ENCODE results near the gene SLC23A2.

The SLC23A2 gene

DNA sequence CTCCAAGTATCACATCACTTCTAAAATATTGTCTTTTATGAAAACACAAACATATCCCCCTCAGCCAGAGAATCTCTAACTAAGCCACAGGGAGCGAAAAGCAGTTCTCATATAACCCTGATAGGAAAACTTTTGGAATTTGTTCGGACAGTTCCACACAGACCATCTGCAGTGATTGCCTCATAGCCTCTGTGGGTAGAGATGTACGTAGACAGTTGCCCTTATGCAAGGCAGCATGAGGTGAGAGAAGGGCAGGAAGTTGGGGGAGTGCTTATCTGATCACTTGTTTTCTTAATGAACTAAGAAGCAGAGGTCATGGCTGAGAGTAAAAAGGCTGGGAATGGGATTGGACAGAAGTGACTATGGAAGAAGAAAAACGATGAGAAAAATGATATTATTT, 39.6 kb downstream of the SLC23A2 start:
- no peak for DNase-seq

DNA sequence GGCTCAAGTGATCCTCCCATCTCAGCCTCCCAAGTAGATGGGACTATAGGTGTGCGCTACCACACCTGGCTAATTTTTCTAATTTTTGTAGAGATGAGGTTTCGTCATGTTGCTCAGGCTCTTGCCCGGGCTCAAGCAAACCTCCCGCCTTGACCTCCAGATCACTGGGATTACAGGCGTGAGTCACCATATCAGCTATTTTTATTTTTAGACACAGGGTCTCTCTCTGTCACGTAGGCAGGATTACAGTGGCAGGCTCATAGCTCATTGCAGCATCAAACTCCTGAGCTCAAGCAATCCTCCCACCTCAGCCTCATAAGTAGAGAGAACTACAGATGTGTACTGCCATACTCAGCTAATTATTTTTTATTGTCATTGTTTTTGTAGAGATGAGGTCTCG, 41.7 kb downstream of the SLC23A2 start:
- DNase-seq, result no peak

DNA sequence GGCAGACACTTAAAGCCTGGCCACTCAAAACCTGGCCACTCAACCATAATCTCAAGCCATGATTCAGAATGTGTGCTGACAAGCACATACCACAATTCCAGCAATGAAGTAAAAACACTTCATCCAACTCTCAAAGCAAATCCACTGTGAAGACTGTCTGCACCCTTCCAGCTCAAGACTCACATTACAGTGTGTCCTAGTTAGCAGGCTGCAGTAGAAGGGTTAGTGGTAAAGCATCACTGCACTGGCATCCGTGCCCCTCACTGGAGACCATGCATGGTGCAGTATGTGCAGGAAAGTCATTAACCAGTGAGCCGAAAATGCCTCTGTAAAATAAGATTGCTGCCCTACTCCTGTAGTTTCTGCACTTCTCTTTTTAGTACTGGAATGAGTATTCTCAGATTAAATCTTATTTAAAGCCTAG, 43.4 kb downstream of the SLC23A2 start:
- no peak for DNase-seq

DNA sequence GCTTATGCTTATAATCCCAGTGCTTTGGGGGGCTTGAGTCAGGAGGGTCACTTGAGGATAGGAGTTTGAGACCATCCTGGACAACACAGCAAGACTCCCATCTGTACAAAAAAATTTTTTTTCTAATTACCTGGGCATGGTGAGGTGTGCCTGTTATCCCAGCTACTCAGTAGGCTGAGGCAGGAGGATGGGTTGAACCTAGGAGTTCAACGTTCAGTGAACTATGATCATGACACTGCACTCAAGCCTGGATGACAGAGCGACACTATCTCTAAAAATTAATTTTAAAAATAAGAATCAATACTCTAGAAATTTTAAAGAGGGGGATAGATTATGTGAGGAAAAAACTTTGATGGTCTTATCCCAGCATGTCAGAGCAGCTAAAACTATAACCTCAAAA, 44.1 kb downstream of the SLC23A2 start:
- no peak for DNase-seq

DNA sequence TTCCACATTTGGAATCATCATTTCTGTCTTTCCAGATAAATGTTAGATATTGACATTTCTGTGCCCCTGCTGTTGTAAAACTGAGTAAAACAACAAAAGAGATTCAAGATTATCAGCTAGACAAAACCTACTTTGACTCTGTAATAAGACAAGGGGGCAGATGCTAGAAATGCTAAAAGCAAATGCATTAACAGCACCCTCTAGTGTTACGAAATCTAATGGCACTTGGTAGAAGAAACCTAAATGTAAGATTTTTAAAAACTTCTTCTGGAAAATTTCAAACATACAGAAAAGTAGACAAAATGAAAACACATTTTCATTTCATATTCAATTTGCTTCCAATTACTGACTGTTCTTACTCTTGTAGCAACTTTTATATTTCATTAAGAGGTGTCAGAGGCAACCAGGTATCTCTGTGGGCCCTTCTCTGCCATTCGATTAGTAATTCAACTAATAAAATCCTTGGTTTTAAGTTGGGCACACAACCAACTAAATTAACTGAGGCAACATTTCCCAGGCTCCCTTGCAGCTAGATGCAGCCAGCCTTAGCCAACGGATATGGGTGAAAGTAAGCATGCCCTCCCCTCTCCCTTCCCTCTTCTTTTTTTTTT, 45.0 kb downstream of the SLC23A2 start:
- DNase-seq, result no peak

DNA sequence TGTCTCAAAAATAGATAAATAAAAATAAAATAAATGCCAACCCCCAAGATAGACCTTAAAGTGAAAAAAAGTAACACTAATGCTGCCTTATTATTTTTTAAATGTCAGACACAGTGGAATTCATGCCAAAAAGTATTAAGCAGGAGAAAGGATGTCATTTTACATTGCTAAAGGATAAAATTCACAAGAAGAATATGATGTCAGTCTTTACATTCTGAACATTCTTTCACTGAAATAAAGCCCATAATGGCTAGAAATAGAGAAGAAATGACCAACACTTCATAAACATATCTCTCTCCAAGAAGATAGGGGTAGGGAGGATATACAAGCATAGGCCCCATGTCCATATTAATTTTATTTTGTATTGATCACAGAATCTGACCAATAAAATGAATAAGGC, 47.4 kb downstream of the SLC23A2 start:
- no peak for DNase-seq

DNA sequence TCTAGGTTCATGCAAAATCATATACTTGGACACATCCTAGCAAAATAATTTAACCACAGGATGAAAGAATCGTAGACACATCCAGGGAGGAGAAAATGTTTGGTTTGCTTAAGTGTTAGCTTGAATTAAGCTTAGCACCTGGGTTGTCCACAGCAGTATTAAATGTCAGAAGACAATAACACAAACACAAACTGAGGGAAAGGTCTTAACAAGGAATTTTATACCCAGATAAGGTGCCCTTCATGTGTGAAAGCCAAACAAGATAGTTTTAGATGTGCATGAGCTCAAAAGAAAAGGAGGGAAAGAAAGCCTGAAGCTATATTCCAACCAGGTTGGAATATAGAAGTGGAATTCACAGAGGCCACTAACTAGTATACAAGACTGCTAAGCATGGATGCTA, 49.1 kb downstream of the SLC23A2 start:
- DNase-seq, result no peak

DNA sequence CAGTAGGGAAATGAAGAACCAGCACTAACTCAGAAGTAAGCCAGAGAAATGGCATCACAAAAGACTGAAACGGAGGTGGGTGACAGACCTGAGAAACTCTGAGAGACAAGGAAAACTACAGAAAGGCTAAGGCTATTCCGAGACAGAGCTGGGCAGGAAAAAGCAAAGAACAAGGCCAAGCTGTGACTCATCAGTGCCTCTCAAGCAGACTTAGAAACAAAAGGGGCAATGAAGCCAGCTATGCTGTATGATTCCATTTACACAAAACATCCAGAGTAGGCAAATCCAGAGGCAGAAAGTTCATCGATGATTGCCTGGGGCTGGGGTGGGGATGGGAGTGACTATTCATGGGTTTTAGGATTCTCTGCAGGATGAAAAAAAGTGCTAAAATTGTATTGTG, 50.0 kb downstream of the SLC23A2 start:
- DNase-seq, result no peak

DNA sequence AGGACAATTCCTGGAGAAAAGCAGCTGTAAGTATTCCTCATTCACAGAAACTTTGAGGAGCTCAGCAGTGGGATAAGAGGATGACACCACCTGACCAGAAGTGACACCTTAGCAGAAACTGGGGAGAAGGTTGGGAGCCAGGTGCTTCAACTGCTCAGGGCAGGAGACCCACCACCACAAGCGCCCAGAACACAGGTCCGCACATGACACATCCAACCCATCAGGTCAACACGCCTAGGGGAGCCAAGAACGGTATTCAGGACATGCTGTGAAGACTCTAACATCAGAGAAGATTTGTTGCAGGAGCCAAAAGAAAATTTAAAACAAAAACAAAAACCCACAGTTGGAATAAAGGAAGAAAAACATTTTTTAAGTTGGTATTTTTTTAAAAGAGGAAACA, 50.5 kb downstream of the SLC23A2 start:
- no peak for DNase-seq

DNA sequence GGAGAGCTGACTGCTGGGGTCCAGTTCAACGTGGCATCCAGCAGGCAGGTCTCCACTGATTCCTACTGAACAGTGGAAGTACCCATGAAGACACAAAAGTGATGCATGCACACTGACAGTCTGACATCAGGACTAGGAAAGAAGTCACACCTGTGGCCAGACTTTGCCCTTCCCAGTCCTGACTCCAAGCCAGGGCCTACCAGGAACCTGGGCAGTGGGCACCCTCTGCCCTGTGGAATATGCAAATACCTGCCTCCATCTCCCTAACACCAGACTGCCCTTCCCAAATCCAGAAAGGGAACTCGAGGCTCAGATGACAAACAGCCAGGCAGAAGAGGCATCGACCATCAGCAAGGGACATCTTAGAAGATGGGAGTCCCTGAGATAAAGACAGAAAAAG, 50.9 kb downstream of the SLC23A2 start:
- DNase-seq, result no peak

DNA sequence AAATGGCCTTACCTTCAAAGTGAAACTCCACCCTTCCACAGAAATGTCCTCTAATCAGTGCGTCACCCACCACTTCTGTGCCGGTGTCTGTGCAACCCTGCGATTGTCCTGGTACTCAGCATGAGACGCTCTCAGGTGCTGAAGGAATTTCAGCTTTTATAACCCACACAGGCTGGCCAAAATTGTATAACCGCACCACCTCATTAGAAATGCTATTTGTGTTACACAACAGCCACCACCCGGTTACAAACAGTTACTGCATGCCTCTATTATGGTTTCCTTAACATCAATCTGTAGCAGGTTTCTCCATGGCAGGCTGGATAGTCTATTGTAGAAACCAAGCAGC, 51.5 kb downstream of the SLC23A2 start:
- DNase-seq, result no peak

DNA sequence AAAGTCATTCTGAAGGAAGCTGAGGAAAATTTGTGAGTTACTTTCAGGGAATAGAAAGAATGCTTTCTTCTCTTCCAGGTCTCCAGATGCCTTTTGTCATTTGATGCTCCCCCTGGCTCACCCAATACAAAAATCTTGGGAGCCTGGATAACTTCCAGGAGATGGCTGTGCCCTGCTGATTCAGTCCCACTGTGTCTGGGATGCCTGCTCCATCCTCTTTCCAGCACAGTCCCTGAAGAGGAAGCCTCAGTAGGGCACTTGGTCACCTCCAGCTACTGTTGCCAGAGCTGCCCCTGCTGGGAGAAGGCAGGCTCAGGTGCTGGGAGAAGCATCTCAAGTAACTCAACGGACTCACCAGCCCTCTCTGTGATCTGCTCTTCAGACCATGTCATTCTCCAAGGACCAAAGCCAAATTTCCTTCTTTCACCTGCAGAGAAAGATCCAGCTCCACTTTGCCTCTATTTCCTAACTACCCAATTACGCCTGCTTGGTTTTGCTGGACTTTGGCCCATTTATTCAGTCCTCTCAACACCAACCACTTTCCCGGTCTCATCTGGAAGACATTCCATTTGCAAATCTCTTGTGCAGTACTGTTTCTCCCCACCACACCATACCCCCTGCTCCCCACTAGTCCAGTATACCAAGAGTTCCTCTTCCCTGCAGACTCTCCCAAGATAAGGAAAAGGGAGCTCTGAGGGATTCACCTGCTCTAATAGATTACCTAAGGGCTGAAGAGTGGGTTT, 53.3 kb downstream of the SLC23A2 start:
- no peak for DNase-seq

DNA sequence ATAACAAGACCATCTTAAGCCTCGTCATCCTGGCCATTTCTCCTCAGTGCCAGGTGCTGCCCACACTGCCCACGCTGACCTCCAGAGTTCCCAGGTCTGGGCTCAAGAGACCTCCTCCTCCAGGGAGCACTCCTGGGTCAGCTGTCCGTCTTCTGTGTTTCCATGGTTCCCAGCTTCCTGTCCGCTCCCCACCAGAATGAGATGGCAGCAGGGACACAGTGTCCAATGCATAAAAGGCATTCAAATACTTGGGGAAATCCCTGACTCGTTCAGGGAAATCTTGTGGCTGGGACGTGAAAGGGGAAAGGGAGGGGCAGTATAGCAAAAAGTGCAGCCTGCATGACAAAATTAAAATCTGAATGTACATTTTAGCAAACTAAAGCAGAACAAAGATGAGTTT, 54.3 kb downstream of the SLC23A2 start:
- DNase-seq, result no peak

DNA sequence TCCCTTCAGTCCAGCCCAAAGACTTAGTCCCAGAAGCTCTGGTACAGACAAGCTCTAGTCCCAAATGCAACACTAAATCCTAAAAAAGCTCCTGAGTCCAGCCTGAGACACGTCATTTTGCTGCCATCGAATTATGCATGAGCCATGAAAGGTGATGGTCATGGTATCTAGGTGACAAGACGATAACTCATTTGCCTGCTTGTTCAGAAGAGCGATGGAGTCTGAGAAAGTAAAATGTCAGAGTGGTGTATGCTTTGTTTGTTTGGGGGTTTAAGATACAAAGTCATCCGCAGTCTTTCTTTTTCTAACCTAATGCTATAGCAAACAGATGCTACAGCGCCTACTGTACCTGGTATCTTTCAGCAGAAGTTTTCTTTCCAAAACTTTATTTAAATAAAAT, 54.7 kb downstream of the SLC23A2 start:
- no peak for DNase-seq

DNA sequence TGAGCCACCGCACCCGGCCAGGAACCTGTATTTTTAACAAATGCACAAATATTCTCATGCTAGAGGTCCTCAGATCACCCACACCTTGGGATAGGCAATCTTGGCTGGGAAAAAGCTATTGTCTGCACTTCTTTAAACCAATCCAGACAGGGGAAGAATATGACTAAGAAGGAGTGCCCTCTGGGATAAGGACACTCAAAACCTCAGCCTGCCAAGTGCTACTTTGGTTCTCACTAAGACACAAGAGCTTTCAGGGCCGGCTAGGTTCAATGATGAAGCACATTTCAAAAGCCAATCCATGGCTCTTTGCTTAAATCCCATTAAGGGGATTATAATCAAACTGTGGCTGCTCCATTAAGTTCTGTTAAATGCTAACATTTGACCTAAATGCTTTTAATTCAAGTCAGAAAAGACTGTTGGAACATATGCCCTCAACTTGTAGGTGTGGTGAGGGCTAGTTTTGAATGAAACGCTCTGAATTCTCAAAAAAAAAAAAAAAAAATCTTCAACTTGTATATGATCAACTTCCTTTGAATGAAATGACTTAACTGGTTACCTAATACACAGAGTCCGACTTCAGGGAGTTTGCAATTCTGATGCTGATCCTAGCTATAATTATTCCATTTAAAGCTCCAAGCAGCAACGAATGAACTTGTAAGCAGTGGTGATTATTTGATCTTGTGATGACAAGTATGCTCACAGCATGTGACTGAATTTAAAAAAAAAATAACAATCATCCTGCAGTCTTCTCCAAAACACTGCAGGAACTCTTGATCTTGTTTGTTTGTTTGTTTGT, 56.6 kb downstream of the SLC23A2 start:
- no peak for DNase-seq

DNA sequence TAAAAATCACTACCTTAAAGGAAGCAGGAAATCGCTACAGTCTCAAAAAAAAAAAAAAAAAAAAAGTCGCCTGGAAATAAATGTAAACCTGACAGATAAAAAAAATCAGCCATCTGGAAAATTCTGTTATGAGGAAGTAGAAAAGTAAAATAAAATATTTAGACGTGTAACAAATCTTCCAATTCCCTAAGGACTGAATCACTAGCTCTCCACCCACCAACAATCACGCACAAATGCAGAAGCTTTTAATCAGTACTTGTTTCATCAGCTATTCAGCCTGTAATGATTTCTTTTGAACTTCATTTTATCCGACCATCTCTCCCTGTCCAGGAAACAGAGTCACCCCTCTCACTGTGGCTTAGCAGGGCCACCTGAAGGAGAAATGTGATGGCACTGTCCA, 59.0 kb downstream of the SLC23A2 start:
- DNase-seq, result no peak

DNA sequence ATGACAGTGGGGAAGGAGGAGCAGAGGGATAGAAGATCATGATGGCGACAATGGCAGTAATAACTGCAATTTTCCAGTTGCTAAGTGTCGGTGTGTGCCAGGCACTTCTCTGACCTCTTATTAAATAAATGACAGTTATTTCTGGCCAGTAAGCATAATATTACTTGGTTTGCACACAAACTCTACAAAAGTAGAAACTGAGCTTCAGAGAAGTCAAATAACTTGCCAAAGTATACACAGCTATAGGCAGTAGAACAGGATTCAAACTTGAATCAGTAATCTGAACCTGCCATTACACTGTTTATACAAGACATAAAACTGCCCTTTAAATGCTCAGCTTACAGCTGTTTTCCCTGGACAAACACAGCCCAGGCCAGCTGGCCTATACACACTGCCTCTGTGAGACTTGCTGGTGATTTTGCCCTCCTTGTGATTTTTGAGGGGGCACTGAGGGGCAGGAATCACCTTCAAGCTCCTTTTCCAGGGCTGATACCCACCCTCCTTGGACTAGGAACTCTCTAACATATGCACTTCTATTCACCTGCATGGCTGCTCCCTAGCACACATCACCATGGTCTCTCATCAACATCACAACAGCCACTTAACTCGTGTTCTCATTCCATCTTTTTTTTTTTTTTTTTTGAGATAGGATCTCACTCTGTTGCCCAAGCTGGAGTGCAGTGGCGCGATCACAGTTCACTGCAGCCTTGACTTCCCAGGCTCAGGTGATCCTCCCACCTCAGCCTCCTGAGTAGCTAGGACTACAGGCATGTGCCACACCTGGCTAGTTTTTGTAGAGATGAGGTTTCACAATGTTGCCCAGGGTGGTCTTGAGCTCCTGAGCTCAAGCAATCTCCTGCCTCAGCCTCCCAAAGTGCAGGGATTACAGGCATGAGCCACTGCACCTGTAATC, 63.6 kb downstream of the SLC23A2 start:
- DNase-seq, result no peak

DNA sequence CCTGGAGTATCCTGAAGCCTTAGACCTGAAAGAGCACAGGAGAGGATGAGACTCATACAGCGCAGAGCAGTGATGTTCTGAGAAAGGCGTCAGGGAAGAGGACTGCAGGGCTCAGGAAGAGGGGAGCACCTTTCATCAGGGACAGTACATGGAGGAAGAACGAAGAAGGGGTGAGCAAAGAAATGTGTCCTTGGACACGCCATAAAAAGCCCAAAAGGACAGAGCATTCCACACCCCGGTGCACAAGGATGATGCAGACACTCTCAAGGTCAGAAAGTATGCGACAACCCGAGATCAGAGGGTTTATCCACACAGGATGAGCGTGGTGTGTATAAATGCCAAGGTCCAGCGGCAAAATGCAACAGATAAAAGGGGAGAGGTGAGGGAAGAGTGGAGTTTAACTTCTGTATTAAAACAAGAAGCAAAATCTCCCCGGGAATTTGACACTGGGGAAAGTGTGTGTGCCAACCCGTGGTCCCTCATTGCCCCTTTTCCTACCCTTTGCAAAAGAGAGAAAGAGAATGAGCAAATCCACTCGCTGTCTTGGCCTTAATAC, 64.4 kb downstream of the SLC23A2 start:
- no peak for DNase-seq

DNA sequence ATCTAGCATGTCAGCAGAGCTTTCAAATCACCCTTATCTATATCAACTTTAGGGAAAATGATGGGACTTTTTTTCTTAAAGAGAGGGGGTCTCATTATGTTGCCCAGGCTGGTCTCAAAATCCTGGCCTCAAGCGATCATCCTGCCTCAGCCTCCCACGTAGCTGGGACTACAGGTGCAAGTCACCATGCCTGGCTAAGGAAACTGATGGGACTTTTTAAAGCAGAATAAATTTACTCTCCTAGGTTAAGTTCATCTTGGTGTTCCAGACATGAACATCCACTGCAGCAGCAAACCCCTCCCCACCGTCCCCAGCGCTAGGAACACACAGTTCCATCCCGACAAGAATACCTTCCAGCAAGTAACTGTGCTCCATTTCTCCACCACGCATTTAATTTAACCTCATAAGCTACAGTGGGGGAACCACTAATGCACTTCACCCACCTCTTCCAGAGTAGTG, 64.9 kb downstream of the SLC23A2 start:
- DNase-seq, result no peak

DNA sequence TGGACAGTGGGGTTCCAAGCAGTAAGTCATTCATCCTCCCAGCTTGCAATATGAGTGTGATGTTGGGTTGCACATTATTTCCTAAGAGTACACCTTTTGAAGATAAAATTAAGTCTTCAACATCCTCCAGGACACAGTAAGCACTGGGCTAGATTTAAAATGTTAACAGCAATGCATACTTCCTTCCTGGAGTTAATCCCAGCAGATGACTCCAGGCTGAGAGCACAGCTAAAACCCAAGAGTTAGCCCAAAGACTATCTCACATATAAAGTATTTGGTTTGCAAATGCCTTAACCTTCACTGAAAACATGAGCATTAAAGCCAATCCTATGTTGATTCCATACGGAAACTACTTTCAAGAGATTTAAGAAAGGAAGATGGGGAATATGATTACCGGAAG, 69.2 kb downstream of the SLC23A2 start:
- no peak for DNase-seq

DNA sequence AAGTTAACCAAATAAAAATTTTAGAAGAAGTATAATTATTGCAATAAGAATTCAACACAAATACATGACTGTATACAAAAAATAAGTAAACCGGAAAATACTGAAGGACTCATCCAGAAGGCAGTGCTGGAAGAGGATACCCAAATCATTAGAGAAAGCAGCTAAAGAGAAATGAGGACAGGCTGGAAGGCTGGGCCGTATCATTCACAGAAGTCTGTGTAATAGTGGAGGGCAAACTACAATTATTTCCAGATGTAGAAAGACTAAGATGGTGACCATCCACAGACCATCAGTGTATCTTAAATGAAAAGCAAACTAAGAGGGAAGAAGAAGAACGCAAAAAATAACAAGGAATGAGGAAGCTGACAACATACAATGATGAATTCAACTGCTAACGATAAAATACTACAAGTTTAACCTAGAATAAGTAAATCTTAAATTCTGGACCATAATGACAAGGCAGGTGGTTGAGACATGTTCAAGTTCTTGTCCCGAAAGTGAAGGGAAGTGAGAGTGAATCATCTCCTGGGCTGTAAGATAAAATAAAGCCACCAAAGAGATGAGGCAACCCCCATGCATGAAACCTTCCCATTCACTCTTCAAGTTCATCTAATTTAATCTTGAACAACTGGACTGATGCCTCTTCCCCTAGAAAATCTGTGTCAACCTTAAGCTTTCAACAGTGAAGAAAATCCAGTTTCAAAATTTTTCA, 71.5 kb downstream of the SLC23A2 start:
- DNase-seq, result no peak

DNA sequence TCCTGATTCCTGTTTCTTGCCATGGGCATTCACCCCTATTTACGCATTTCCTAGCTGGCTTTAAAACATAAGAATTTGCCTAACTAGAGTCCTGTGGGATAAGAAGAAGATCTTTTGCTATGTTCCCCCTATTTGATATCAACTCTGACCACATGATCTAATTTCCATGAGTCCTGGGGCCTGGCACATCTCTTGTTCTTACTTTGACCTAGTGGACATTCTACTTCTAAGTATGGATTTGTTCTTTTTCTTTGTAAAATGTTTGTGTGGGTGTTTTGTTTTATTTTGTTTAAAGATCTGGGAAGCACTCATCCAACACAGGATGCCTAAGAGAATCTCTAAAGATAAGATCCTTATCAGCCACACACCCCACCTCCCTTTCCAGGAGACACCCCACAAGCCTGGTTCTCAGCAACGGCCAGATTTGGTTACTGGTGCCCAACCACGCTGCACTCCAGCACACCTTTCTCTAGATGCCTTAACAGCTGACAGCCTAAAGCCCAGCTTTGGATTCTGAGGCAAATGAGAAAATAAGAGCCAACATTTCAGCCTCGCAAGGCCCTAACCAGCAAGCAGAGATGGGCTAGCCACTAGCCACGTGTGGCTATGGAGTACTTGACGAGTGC, 74.7 kb downstream of the SLC23A2 start:
- no peak for DNase-seq
